Panc1 (cell line): ENCODE results near the gene IL1F10.

Experiments
- POLR2AphosphoS5 ChIP-seq: IDR thresholded peaks from 2 replicates; pipeline ENCODE4 v1.6.1; 2012; ENCODE audit warnings: mild to moderate bottlenecking, low read depth, low read length, moderate library complexity
- REST ChIP-seq, 2 experiments: IDR thresholded peaks; 2 replicates each; pipeline ENCODE4 v1.6.1; 2011 to 2012; ENCODE audit warnings: low read depth in 2 of 2, control low read depth in 1 of 2, low read length in 1 of 2, mild to moderate bottlenecking in 1 of 2, moderate library complexity in 1 of 2; ENCODE audit not compliant: insufficient read depth in 1 of 2
- SIN3A ChIP-seq: IDR thresholded peaks from 2 replicates; pipeline ENCODE4 v1.6.1; 2012; ENCODE audit warnings: low read depth, mild to moderate bottlenecking, low read length, moderate library complexity, borderline replicate concordance; ENCODE audit not compliant: insufficient read depth
- TCF7L2 ChIP-seq: IDR thresholded peaks from 2 replicates; pipeline ENCODE4 v1.6.1; 2011; ENCODE audit warnings: mild to moderate bottlenecking, low read depth, low read length, inconsistent platforms
- TF ChIP-seq, protein P1 (sequence below): fragments of 450-650 bp; IDR thresholded peaks from 2 replicates; pipeline ENCODE4 v1.5.1; 2017; ENCODE audit warnings: mild to moderate bottlenecking

DNA sequence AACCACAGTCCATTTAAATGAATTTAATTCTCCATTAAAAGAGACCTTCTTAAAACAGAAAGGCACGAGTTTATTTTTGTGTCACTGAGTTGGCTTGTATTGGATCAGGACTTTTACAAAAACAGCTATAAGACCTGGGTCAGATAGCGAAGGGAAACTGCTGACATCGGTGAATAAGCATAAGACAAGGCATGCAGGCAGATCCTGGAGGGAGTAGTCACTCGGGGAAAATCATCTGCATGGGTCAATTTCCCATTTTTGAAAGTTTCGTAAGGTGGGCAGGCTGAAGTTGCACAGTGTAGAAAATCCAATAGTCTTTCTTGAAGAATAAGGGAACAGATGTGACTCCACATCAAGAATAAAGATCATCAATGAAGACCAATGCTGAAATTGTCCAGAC, 28.1 kb upstream of the IL1F10 start:
- TF ChIP-seq, protein P1, sequence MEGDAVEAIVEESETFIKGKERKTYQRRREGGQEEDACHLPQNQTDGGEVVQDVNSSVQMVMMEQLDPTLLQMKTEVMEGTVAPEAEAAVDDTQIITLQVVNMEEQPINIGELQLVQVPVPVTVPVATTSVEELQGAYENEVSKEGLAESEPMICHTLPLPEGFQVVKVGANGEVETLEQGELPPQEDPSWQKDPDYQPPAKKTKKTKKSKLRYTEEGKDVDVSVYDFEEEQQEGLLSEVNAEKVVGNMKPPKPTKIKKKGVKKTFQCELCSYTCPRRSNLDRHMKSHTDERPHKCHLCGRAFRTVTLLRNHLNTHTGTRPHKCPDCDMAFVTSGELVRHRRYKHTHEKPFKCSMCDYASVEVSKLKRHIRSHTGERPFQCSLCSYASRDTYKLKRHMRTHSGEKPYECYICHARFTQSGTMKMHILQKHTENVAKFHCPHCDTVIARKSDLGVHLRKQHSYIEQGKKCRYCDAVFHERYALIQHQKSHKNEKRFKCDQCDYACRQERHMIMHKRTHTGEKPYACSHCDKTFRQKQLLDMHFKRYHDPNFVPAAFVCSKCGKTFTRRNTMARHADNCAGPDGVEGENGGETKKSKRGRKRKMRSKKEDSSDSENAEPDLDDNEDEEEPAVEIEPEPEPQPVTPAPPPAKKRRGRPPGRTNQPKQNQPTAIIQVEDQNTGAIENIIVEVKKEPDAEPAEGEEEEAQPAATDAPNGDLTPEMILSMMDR, result no peak
- TF ChIP-seq SIN3A (no peak), TCF7L2 (no peak), POLR2AphosphoS5 (no peak), REST (IDR thresholded peaks at IDR 0.05; ENCODE audit: insufficient read depth in 1 of 2, low read depth in 2 of 2, low read length in 1 of 2) (no peak)
